IMR-90 (cell line): ENCODE results near the gene TMEM184B. TPM values are rescaled to one million over a fixed set of nuclear protein-coding genes. Genes with fewer than 3 reads are reported as not detected.
A peak's percentile ranks its signal among the peaks of the same experiment; 100 is the strongest.

ENCODE experiments used
- ATAC-seq: fragments of 200-7000 bp; cut with Tn5 transposase; 2 replicates; pipeline ENCODE4 v1.9.1; 2020; ENCODE audit warnings: low read depth, mild to moderate bottlenecking, moderate library complexity
- BruUV-seq: library from RNA; stranded (reverse); fragments of 400-500 nt; replicated peaks from 2 replicates; lab custom pipeline; 2021; lab: Mats Ljungman, UMichigan
- CTCF ChIA-PET: fragments of 300-600 bp; formaldehyde crosslinking; extraction: SDS; loops from one replicate; lab custom pipeline; 2021; ENCODE audit warnings: antibody characterized with exemption; lab: Yijun Ruan, JAX
- POLR2A ChIA-PET: fragments of 300-600 bp; sonication (Branson Sonifier 250); formaldehyde crosslinking; loops from one replicate; lab custom pipeline; 2022; ENCODE audit warnings: antibody characterized with exemption; ENCODE audit not compliant: unreplicated experiment; lab: Charles Lee
- DNase-seq: peaks from one replicate; pipeline ENCODE4 v3.0.0; 2013
- H2AFZ ChIP-seq: replicated peaks from 2 replicates; pipeline ENCODE3; 2013; ENCODE audit warnings: low read length, mild to moderate bottlenecking; ENCODE audit not compliant: poor library complexity
- H2AK5ac ChIP-seq: 2 replicates; pipeline ENCODE4 v1.6.1; 2013; ENCODE audit warnings: low read depth, low read length, inconsistent platforms
- H2AK9ac ChIP-seq: replicated peaks from 2 replicates; pipeline ENCODE3; 2013; ENCODE audit warnings: mild to moderate bottlenecking, low read depth, low read length, moderate library complexity; ENCODE audit not compliant: poor library complexity
- H2BK120ac ChIP-seq: 2 replicates; pipeline ENCODE4 v1.6.1; 2013; ENCODE audit warnings: low read depth, low read length, inconsistent platforms
- H2BK15ac ChIP-seq: 3 replicates; pipeline ENCODE4 v1.6.1; 2013; ENCODE audit warnings: low read depth, low read length, inconsistent platforms
- H2BK20ac ChIP-seq: 2 replicates; pipeline ENCODE4 v1.6.1; 2013; ENCODE audit warnings: low read depth, mild to moderate bottlenecking, inconsistent platforms, low read length, moderate library complexity
- H2BK5ac ChIP-seq: 2 replicates; pipeline ENCODE4 v1.6.1; 2013; ENCODE audit warnings: mild to moderate bottlenecking, low read depth, low read length, inconsistent platforms; ENCODE audit not compliant: poor library complexity, severe bottlenecking
- H3K14ac ChIP-seq: replicated peaks from 2 replicates; pipeline ENCODE4 v1.6.1; 2013; ENCODE audit warnings: low read depth, low read length, inconsistent platforms
- H3K18ac ChIP-seq: 2 replicates; pipeline ENCODE4 v1.6.1; 2013; ENCODE audit warnings: low read depth, low read length, control low read depth
- H3K23ac ChIP-seq: 2 replicates; pipeline ENCODE4 v1.6.1; 2013; ENCODE audit warnings: low read depth, low read length, inconsistent platforms
- H3K27ac ChIP-seq: 2 replicates; pipeline ENCODE4 v1.5.1; 2013; ENCODE audit warnings: mild to moderate bottlenecking, control low read depth, low read length; ENCODE audit not compliant: insufficient read depth
- H3K27me3 ChIP-seq: 2 replicates; pipeline ENCODE4 v1.6.1; 2013; ENCODE audit warnings: low read length; ENCODE audit not compliant: control insufficient read depth, insufficient read depth
- H3K36me3 ChIP-seq: 2 replicates; pipeline ENCODE4 v1.6.1; 2013; ENCODE audit warnings: low read length, mixed read lengths; ENCODE audit not compliant: control insufficient read depth, insufficient read depth
- H3K4ac ChIP-seq: 2 replicates; pipeline ENCODE4 v1.6.1; 2013; ENCODE audit warnings: low read depth, low read length, inconsistent platforms
- H3K4me1 ChIP-seq: 2 replicates; pipeline ENCODE4 v1.6.1; 2013; ENCODE audit warnings: low read length, mixed read lengths; ENCODE audit not compliant: control insufficient read depth, insufficient read depth
- H3K4me2 ChIP-seq: 2 replicates; pipeline ENCODE4 v1.6.1; 2013; ENCODE audit warnings: low read depth, mild to moderate bottlenecking, control low read depth, low read length, moderate library complexity
- H3K4me3 ChIP-seq: 2 replicates; pipeline ENCODE4 v1.5.1; 2013; ENCODE audit warnings: low read depth, mild to moderate bottlenecking, control low read depth, low read length, moderate library complexity; ENCODE audit not compliant: insufficient read depth
- H3K56ac ChIP-seq: 2 replicates; pipeline ENCODE4 v1.6.1; 2013; ENCODE audit warnings: low read length, inconsistent platforms; ENCODE audit not compliant: insufficient read depth; ENCODE audit errors: extremely low read depth
- H3K79me1 ChIP-seq, 2 experiments: 2 replicates each; pipeline ENCODE4 v1.6.1; 2013; ENCODE audit warnings: low read length in 2 of 2, inconsistent platforms in 1 of 2, low read depth in 1 of 2
- H3K9ac ChIP-seq: 2 replicates; pipeline ENCODE4 v1.6.1; 2013; ENCODE audit warnings: low read depth, low read length, control low read depth
- H3K9me1 ChIP-seq: 2 replicates; pipeline ENCODE4 v1.6.1; 2013; ENCODE audit warnings: low read length, inconsistent platforms; ENCODE audit not compliant: insufficient read depth
- H3K9me3 ChIP-seq: 2 replicates; pipeline ENCODE4 v1.6.1; 2013; ENCODE audit warnings: low read length; ENCODE audit not compliant: control insufficient read depth, insufficient read depth
- H4K20me1 ChIP-seq: 2 replicates; pipeline ENCODE4 v1.6.1; 2013; ENCODE audit warnings: low read length, inconsistent platforms; ENCODE audit not compliant: insufficient read depth
- H4K5ac ChIP-seq: 2 replicates; pipeline ENCODE4 v1.6.1; 2013; ENCODE audit warnings: mild to moderate bottlenecking, low read depth, low read length, control low read depth
- H4K8ac ChIP-seq, 2 experiments: 2 replicates each; pipeline ENCODE4 v1.6.1; 2013; ENCODE audit warnings: low read depth in 2 of 2, low read length in 2 of 2, control low read depth in 1 of 2, inconsistent platforms in 1 of 2
- H4K91ac ChIP-seq: 2 replicates; pipeline ENCODE4 v1.6.1; 2013; ENCODE audit warnings: low read depth, low read length, inconsistent platforms; ENCODE audit not compliant: insufficient read depth
- CEBPB ChIP-seq: IDR thresholded peaks from 2 replicates; pipeline ENCODE4 v1.6.1; 2012; ENCODE audit warnings: low read depth, low read length, improper control_type of control experiment
- RFX5 ChIP-seq: IDR thresholded peaks from 2 replicates; pipeline ENCODE4 v1.8.0; 2012; ENCODE audit warnings: low read depth, mild to moderate bottlenecking, low read length, moderate library complexity
- SMC3 ChIP-seq: fragments of 150-350 bp; IDR thresholded peaks from 2 replicates; pipeline ENCODE4 v1.6.1; 2016; ENCODE audit warnings: low read depth, mild to moderate bottlenecking, antibody characterized with exemption, low read length, moderate library complexity
- WGBS, 2 experiments: methylation state at CpG; one replicate each; pipeline versions ENCODE4 v1.1.5 to v1.1.7; 2013; ENCODE audit warnings: missing lambda C conversion rate in 2 of 2; ENCODE audit not compliant: insufficient read length in 1 of 2; ENCODE audit errors: extremely low coverage in 2 of 2; 5-methylcytosine and 5-hydroxymethylcytosine counted together
- dilution Hi-C: fragments of 300-500 bp; cut with HindIII; formaldehyde crosslinking; loops from one replicate; pipeline ENCODE4 v1.14.3; 2018; ENCODE audit warnings: low sequenced_read_pairs; ENCODE audit not compliant: unreplicated experiment
- in situ Hi-C: fragments of 300-500 bp; cut with MboI; formaldehyde crosslinking; loops from 3 replicates; pipeline ENCODE4 v1.14.3; 2019; ENCODE audit warnings: low sequenced_read_pairs, inconsistent platforms, mixed read lengths
- intact Hi-C: fragments of 100-400 bp; cut with micrococcal nuclease; formaldehyde crosslinking; loops from 2 replicates; pipeline ENCODE4 v1.10.0; 2022
- polyA plus RNA-seq, 3 experiments: library from polyadenylated mRNA; depleted of rRNA; stranded (reverse); fragments of >200 nt; gene quantifications; 2 replicates each; pipeline ENCODE4 v1.2.3, GENCODE V29; 2012; ENCODE audit warnings: low replicate concordance in 1 of 3
- total RNA-seq: library from RNA; depleted of rRNA; stranded (reverse); fragments of >200 nt; gene quantifications from 2 replicates; pipeline ENCODE4 v1.2.3, GENCODE V29; 2012

Gene TMEM184B
- total and polyA plus RNA-seq, 2 of the 4 experiments (the other 2 are of a cell fraction) = 9.1 to 81.1 TPM

- Histone ChIP-seq H3K79me1 (no peaks in the 10 kb centered on the region), H3K4me1 (peaks cover 18% of the 10 kb centered on the region), H2AK5ac (no peak overlapping the region; the same call in 1 of the 2 replicates), H2BK15ac (no peak overlapping the region), H2AFZ (no peak overlapping the region), H3K27ac (no peak overlapping the region), H3K4me2 (no peak overlapping the region), H4K8ac (no peak overlapping the region), H3K27me3 (no peaks in the 10 kb centered on the region), H2BK120ac (peak overlapping the region; percentile 46; the same call in 1 of the 2 replicates), H3K4me3 (no peak overlapping the region), H3K18ac (no peak overlapping the region), H4K20me1 (no peaks in the 10 kb centered on the region), H3K56ac (no peak overlapping the region), H2BK20ac (no peak overlapping the region), H3K9me3 (no peaks in the 10 kb centered on the region), H3K9ac (no peak overlapping the region), H3K9me1 (peaks cover 14% of the 10 kb centered on the region), H4K5ac (no peak overlapping the region), H3K36me3 (no peaks in the 10 kb centered on the region), H2AK9ac (peak overlapping the region; percentile 85), H4K91ac (peak overlapping the region; percentile 4; the same call in 1 of the 2 replicates), H3K14ac (no peak overlapping the region), H3K4ac (peak overlapping the region; percentile 35; the same call in 1 of the 2 replicates), H2BK5ac (no peak overlapping the region), H3K23ac (no peak overlapping the region)
- WGBS, 2 experiments = 33% methylated on average over 1 of the region's 6 CpGs; no CpG with 5 or more reads in 1 of the 2 experiments
- intact Hi-C loops = no loop called here
- ATAC-seq (no peak), DNase-seq (no peak)
- ChIA-PET CTCF (no interaction called here), POLR2A (interaction anchor here (0.6 kb wide), 1 partner anchor 26 kb away, joined by 5 read pairs; no protein-coding TSS in a partner anchor)
- in situ Hi-C loops = no loop called here
- dilution Hi-C loops = no loop called here
- TF ChIP-seq CEBPB (peak; percentile 58), SMC3 (no peak), RFX5 (no peak)
- no TSS peak for BruUV-seq
These were observed 79.2 kb downstream of the TMEM184B start for GRCh38 chr22:38193580-38193979.
